Lower leg skin (tissue), 3 donors: ENCODE measurements around the gene GPR85.

Experiments
- POLR2A ChIP-seq, 2 donors: fragments of 450-650 bp; IDR thresholded peaks; one replicate each; pipeline ENCODE4 v1.6.1; 2016 to 2017; ENCODE audit warnings: antibody characterized with exemption in 2 of 2, mild to moderate bottlenecking in 1 of 2, moderate library complexity in 1 of 2
- TF ChIP-seq, protein P1 (sequence below), 3 donors: fragments of 450-650 bp; IDR thresholded peaks; one replicate each; pipeline ENCODE4 v1.5.1; 2016; ENCODE audit warnings: antibody characterized with exemption in 3 of 3, mild to moderate bottlenecking in 3 of 3, moderate library complexity in 2 of 3

- TF ChIP-seq, protein P1, sequence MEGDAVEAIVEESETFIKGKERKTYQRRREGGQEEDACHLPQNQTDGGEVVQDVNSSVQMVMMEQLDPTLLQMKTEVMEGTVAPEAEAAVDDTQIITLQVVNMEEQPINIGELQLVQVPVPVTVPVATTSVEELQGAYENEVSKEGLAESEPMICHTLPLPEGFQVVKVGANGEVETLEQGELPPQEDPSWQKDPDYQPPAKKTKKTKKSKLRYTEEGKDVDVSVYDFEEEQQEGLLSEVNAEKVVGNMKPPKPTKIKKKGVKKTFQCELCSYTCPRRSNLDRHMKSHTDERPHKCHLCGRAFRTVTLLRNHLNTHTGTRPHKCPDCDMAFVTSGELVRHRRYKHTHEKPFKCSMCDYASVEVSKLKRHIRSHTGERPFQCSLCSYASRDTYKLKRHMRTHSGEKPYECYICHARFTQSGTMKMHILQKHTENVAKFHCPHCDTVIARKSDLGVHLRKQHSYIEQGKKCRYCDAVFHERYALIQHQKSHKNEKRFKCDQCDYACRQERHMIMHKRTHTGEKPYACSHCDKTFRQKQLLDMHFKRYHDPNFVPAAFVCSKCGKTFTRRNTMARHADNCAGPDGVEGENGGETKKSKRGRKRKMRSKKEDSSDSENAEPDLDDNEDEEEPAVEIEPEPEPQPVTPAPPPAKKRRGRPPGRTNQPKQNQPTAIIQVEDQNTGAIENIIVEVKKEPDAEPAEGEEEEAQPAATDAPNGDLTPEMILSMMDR (IDR thresholded peaks at IDR 0.05), result no peak
- no peak for TF ChIP-seq POLR2A (IDR thresholded peaks at IDR 0.05)
Measured at GRCh38 chr7:113085781-113086390, 741 bp downstream of the GPR85 start.
